GM12878 (cell line): ENCODE measurements around the gene KRT6B. TPM values are rescaled to one million over a fixed set of nuclear protein-coding genes. Genes with fewer than 3 reads are reported as not detected.

ENCODE experiments used
- BHLHE40 ChIP-seq, 2 experiments: fragments of 450-650 bp in 1 of 2; IDR thresholded peaks; 2 replicates each; pipeline ENCODE4 v1.6.1; 2011 to 2017; ENCODE audit warnings: low read depth in 2 of 2, borderline replicate concordance in 1 of 2, improper control_type of control experiment in 1 of 2, low read length in 1 of 2, mild to moderate bottlenecking in 1 of 2
- ETV6 ChIP-seq, 2 experiments: fragments of 450-650 bp in 1 of 2; IDR thresholded peaks in 1 of 2; conservative IDR thresholded peaks in 1 of 2; 2 replicates each; pipeline ENCODE4 v1.6.1; 2014; ENCODE audit warnings: antibody characterized with exemption in 1 of 2, borderline replicate concordance in 1 of 2, low read depth in 1 of 2, mild to moderate bottlenecking in 1 of 2, moderate library complexity in 1 of 2
- MTA2 ChIP-seq: fragments of 450-650 bp; IDR thresholded peaks from 2 replicates; pipeline ENCODE4 v1.6.1; 2016; ENCODE audit warnings: low read depth, mild to moderate bottlenecking, moderate library complexity
- NR2C2 ChIP-seq: IDR thresholded peaks from 2 replicates; pipeline ENCODE4 v1.6.1; 2011; ENCODE audit warnings: borderline replicate concordance, low read depth; ENCODE audit not compliant: control insufficient read depth, insufficient read length
- POLR2A ChIP-seq: IDR thresholded peaks from 2 replicates; pipeline ENCODE4 v1.6.1; 2011; ENCODE audit warnings: low read depth, mild to moderate bottlenecking, low read length
- TCF3 ChIP-seq: IDR thresholded peaks from 2 replicates; pipeline ENCODE4 v1.6.1; 2012; ENCODE audit warnings: low read depth, mild to moderate bottlenecking, low read length, borderline replicate concordance; ENCODE audit not compliant: insufficient read depth
- YBX1 ChIP-seq: fragments of 450-650 bp; IDR thresholded peaks from 2 replicates; pipeline ENCODE4 v1.6.1; 2016; ENCODE audit warnings: antibody characterized with exemption
- ZBTB33 ChIP-seq: fragments of 450-650 bp; IDR thresholded peaks from 2 replicates; pipeline ENCODE4 v1.6.1; 2017; ENCODE audit warnings: mild to moderate bottlenecking
- polyA plus RNA-seq, 11 experiments: library from polyadenylated mRNA; depleted of rRNA in 4 of 11; unstranded in 6 of 11; stranded (reverse) in 5 of 11; fragments of >200 nt; fragmentation: Nextera tagmentation in 4 of 11; fragmentation: Illumina TruSeq in 1 of 11; extraction: Ambion mirVana in 4 of 11; extraction: Trizol in 1 of 11; gene quantifications; 1 replicate in 1 of 11; 2 replicates in 10 of 11; pipeline versions ENCODE4 v1.2.1 to v1.2.3, GENCODE V29; 2011 to 2016; ENCODE audit warnings: inconsistent platforms in 2 of 11, missing spikeins in 2 of 11, low read depth in 1 of 11
- total RNA-seq, 4 experiments: library from RNA; depleted of rRNA in 3 of 4; stranded (reverse); fragments of >200 nt in 3 of 4; fragmentation: Illumina TruSeq in 1 of 4; extraction: Trizol in 1 of 4; gene quantifications; 2 replicates each; pipeline versions ENCODE4 v1.2.1 to v1.2.3, GENCODE V29; 2013 to 2021
- TF ChIP-seq, protein P1 (sequence below): IDR thresholded peaks from 2 replicates; pipeline ENCODE4 v1.6.1; 2012; ENCODE audit warnings: mild to moderate bottlenecking, low read depth, low read length
- TF ChIP-seq, protein P2 (sequence below): fragments of 450-650 bp; IDR thresholded peaks from 2 replicates; pipeline ENCODE4 v1.6.1; 2017; ENCODE audit warnings: borderline replicate concordance

The KRT6B gene
- total and polyA plus RNA-seq, 10 of the 15 experiments (the other 5 are each of a cell fraction or from before 2014, with no cell fraction given), result 0.07 TPM; not detected in 9

GRCh38 chr12:52401526-52401925 is 50.4 kb downstream of the KRT6B start (continued):
- TF ChIP-seq, protein P1, sequence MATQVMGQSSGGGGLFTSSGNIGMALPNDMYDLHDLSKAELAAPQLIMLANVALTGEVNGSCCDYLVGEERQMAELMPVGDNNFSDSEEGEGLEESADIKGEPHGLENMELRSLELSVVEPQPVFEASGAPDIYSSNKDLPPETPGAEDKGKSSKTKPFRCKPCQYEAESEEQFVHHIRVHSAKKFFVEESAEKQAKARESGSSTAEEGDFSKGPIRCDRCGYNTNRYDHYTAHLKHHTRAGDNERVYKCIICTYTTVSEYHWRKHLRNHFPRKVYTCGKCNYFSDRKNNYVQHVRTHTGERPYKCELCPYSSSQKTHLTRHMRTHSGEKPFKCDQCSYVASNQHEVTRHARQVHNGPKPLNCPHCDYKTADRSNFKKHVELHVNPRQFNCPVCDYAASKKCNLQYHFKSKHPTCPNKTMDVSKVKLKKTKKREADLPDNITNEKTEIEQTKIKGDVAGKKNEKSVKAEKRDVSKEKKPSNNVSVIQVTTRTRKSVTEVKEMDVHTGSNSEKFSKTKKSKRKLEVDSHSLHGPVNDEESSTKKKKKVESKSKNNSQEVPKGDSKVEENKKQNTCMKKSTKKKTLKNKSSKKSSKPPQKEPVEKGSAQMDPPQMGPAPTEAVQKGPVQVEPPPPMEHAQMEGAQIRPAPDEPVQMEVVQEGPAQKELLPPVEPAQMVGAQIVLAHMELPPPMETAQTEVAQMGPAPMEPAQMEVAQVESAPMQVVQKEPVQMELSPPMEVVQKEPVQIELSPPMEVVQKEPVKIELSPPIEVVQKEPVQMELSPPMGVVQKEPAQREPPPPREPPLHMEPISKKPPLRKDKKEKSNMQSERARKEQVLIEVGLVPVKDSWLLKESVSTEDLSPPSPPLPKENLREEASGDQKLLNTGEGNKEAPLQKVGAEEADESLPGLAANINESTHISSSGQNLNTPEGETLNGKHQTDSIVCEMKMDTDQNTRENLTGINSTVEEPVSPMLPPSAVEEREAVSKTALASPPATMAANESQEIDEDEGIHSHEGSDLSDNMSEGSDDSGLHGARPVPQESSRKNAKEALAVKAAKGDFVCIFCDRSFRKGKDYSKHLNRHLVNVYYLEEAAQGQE, result no peak
- TF ChIP-seq, protein P2, sequence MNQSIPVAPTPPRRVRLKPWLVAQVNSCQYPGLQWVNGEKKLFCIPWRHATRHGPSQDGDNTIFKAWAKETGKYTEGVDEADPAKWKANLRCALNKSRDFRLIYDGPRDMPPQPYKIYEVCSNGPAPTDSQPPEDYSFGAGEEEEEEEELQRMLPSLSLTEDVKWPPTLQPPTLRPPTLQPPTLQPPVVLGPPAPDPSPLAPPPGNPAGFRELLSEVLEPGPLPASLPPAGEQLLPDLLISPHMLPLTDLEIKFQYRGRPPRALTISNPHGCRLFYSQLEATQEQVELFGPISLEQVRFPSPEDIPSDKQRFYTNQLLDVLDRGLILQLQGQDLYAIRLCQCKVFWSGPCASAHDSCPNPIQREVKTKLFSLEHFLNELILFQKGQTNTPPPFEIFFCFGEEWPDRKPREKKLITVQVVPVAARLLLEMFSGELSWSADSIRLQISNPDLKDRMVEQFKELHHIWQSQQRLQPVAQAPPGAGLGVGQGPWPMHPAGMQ, result no peak
- TF ChIP-seq POLR2A, result no peak
- TF ChIP-seq MTA2, result no peak
- TF ChIP-seq NR2C2, result no peak
- no peak for TF ChIP-seq YBX1
- TF ChIP-seq ETV6 (conservative IDR thresholded peaks at IDR 0.05 in 1 of 2, IDR thresholded peaks at IDR 0.05 in 1 of 2; ENCODE audit: borderline replicate concordance in 1 of 2, low read depth in 1 of 2), result no peak
- TF ChIP-seq BHLHE40 (IDR thresholded peaks at IDR 0.05; ENCODE audit: borderline replicate concordance in 1 of 2, low read depth in 2 of 2, low read length in 1 of 2), result no peak
- TF ChIP-seq TCF3, result no peak
- no peak for TF ChIP-seq ZBTB33
- TF ChIP-seq, all 136 proteins: peak for 0
